Smooth muscle cell (in vitro differentiated cells): Measurements from ENCODE around the gene HIVEP2. TPM values are rescaled to one million over a fixed set of nuclear protein-coding genes. Genes with fewer than 3 reads are reported as not detected.

ENCODE experiments used
- DNase-seq: peaks from one replicate; lab custom pipeline; 2025; ENCODE audit not compliant: unreplicated experiment; lab: John Stamatoyannopoulos, UW
- H2AFZ ChIP-seq: fragments of 200-600 bp; sonication (generic); 2 replicates; pipeline ENCODE4 v1.6.0; 2016; ENCODE audit warnings: antibody characterized with exemption, low read depth, mild to moderate bottlenecking
- H3F3A ChIP-seq: fragments of 200-600 bp; sonication (generic); 2 replicates; pipeline ENCODE4 v1.6.0; 2017; ENCODE audit warnings: antibody characterized with exemption, low read depth
- H3K27ac ChIP-seq: fragments of 200-600 bp; sonication (generic); 2 replicates; pipeline ENCODE4 v1.5.1; 2016; ENCODE audit warnings: low read depth, mild to moderate bottlenecking
- H3K27me3 ChIP-seq: fragments of 200-600 bp; sonication (generic); 2 replicates; pipeline ENCODE4 v1.6.1; 2016; ENCODE audit warnings: low read depth, mild to moderate bottlenecking
- H3K36me3 ChIP-seq: fragments of 200-600 bp; sonication (generic); 2 replicates; pipeline ENCODE4 v1.5.1; 2016; ENCODE audit warnings: low read depth
- H3K4me1 ChIP-seq: fragments of 200-600 bp; sonication (generic); 2 replicates; pipeline ENCODE4 v1.5.1; 2016; ENCODE audit warnings: low read depth
- H3K4me2 ChIP-seq: fragments of 200-600 bp; sonication (generic); 2 replicates; pipeline ENCODE4 v1.6.0; 2016; ENCODE audit warnings: mild to moderate bottlenecking
- H3K4me3 ChIP-seq: fragments of 200-600 bp; sonication (generic); 2 replicates; pipeline ENCODE4 v1.5.1; 2016; ENCODE audit warnings: mild to moderate bottlenecking
- H3K79me2 ChIP-seq: fragments of 200-600 bp; sonication (generic); 2 replicates; pipeline ENCODE4 v1.6.0; 2016; ENCODE audit warnings: low read depth, mild to moderate bottlenecking
- H3K9ac ChIP-seq: fragments of 200-600 bp; sonication (generic); 2 replicates; pipeline ENCODE4 v1.6.0; 2016; ENCODE audit warnings: low read depth
- H3K9me3 ChIP-seq: fragments of 200-600 bp; sonication (generic); replicated peaks from 2 replicates; pipeline ENCODE4 v1.5.1; 2016; ENCODE audit warnings: low read depth
- H4K20me1 ChIP-seq: fragments of 200-600 bp; sonication (generic); 2 replicates; pipeline ENCODE4 v1.6.0; 2016; ENCODE audit warnings: low read depth
- WGBS: methylation state at CpG from one replicate; pipeline ENCODE4 v1.1.7; 2016; ENCODE audit warnings: low lambda C conversion rate; 5-methylcytosine and 5-hydroxymethylcytosine counted together
- polyA plus RNA-seq: library from polyadenylated mRNA; unstranded; fragments of >200 nt; fragmentation: Nextera tagmentation; extraction: Ambion mirVana; gene quantifications from 2 replicates; pipeline ENCODE4 v1.2.1, GENCODE V29; 2016
- total RNA-seq: library from RNA; depleted of rRNA; stranded (reverse); fragments of >200 nt; gene quantifications from 2 replicates; pipeline ENCODE4 v1.2.3, GENCODE V29; 2014
- TF ChIP-seq, protein P1 (sequence below): fragments of 200-600 bp; sonication (generic); IDR thresholded peaks from 2 replicates; pipeline ENCODE4 v1.5.1; 2017; ENCODE audit warnings: borderline replicate concordance, mild to moderate bottlenecking, antibody characterized with exemption; ENCODE audit not compliant: insufficient read depth, poor library complexity, severe bottlenecking

The HIVEP2 gene
- total and polyA plus RNA-seq, 2 experiments from 2014 or later: 3.2 to 12.5 TPM

DNA sequence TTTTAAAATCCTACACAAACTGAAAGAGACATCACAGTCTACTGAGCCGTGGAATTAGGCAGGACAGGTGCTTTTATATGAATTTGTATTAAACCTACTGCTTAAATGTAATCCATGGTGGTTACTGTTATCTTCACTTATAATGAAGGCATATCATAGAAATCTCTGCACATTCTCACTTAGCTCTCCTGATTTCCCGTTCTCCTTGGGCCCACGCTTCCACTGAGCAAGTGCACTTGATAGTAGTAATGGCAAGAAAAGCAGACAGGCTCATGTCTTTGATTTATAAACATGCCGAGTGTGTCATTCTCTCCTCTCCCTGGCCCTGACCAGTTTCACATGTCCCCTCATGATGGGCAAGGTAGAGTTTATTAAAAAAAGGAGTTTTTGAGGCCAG is 186.3 kb downstream of the HIVEP2 start:
- Histone ChIP-seq H3K4me2 (no peak overlapping the region), H3K79me2 (no peaks in the 10 kb centered on the region), H3K9me3 (no peaks in the 10 kb centered on the region), H3K4me3 (no peak overlapping the region), H3K9ac (no peak overlapping the region), H3K36me3 (peaks cover 17% of the 10 kb centered on the region), H3K27ac (no peak overlapping the region), H3F3A (no peaks in the 10 kb centered on the region), H4K20me1 (no peaks in the 10 kb centered on the region), H3K27me3 (no peaks in the 10 kb centered on the region), H2AFZ (no peak overlapping the region), H3K4me1 (no peaks in the 10 kb centered on the region)
- no peak for DNase-seq
- WGBS: 88% methylated on average over 4 of the region's 4 CpGs
- TF ChIP-seq, protein P1, sequence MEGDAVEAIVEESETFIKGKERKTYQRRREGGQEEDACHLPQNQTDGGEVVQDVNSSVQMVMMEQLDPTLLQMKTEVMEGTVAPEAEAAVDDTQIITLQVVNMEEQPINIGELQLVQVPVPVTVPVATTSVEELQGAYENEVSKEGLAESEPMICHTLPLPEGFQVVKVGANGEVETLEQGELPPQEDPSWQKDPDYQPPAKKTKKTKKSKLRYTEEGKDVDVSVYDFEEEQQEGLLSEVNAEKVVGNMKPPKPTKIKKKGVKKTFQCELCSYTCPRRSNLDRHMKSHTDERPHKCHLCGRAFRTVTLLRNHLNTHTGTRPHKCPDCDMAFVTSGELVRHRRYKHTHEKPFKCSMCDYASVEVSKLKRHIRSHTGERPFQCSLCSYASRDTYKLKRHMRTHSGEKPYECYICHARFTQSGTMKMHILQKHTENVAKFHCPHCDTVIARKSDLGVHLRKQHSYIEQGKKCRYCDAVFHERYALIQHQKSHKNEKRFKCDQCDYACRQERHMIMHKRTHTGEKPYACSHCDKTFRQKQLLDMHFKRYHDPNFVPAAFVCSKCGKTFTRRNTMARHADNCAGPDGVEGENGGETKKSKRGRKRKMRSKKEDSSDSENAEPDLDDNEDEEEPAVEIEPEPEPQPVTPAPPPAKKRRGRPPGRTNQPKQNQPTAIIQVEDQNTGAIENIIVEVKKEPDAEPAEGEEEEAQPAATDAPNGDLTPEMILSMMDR: no peak

DNA sequence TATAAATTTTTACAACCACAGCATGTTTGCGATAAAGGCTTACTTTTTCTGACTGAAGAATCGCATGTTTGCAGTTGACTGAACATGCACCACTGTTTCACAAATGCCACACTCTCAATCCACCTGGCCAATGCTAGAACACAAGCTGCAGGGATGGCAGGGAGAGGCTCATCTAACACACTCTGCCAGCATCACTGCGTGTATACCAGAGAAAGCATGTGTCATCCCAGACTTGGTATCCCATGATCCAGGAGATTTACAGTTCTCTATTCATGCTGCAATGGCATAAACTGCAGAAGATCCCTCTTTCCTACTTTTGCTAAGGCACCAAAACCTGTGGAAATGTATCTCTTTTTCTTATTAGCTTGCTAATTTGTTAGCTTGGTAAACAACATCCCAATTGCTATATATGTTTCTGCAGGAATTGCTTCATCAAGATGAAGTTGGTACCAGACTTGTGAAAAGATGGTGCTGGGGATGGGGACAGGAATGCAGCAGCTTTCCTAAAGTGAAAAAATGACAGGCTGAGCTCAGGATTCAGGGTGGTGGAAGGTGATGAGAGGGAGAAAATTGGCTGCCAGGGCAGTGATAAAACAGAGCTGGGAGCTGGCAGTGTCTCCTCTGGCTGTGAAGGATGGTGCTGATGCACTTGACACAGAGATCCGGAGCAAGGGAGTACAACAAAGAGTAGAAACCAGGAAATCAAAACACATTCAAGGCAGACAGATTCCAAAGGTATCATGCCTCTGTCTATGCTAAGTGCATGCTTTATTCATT is 186.9 kb downstream of the HIVEP2 start:
- Histone ChIP-seq H3K4me2 (no peak overlapping the region), H3K4me3 (no peak overlapping the region), H3K9me3 (no peaks in the 10 kb centered on the region), H2AFZ (no peak overlapping the region), H3K27me3 (no peaks in the 10 kb centered on the region), H3K79me2 (no peaks in the 10 kb centered on the region), H3K4me1 (no peaks in the 10 kb centered on the region), H3K9ac (no peak overlapping the region), H3F3A (no peaks in the 10 kb centered on the region), H3K36me3 (peaks cover 18% of the 10 kb centered on the region), H3K27ac (no peak overlapping the region), H4K20me1 (no peaks in the 10 kb centered on the region)
- 93% methylated on average over 4 of the region's 4 CpGs for WGBS
- TF ChIP-seq, protein P1: no peak
- no peak for DNase-seq

DNA sequence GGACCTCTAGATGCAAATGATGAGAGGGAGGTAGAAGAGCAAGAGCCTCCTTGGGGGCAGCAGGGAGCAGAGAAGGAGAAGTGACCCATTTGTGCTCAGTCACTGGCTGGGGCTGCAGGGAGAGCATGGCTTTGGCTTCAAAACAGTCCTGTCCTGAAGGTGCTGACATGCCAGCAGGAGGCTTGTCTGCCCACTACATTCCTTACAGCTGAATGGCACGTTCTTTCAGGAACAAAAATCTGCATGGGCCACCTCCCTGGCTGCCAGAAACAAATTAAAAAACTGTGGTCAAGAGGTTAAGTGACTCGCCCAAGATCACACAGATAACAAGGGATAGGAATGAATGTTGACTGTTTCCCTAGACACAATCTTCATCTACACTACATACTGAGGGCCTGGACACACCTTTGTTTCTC is 188.8 kb downstream of the HIVEP2 start:
- Histone ChIP-seq H3K27ac (no peak overlapping the region), H3K9me3 (no peaks in the 10 kb centered on the region), H2AFZ (no peak overlapping the region), H3K36me3 (peaks cover 21% of the 10 kb centered on the region), H3K4me3 (no peak overlapping the region), H4K20me1 (no peaks in the 10 kb centered on the region), H3K4me2 (no peak overlapping the region), H3K4me1 (no peaks in the 10 kb centered on the region), H3F3A (no peaks in the 10 kb centered on the region), H3K79me2 (no peaks in the 10 kb centered on the region), H3K9ac (no peak overlapping the region), H3K27me3 (no peaks in the 10 kb centered on the region)
- TF ChIP-seq, protein P1: no peak
- no peak for DNase-seq
- 57% methylated on average over 2 of the region's 2 CpGs for WGBS

DNA sequence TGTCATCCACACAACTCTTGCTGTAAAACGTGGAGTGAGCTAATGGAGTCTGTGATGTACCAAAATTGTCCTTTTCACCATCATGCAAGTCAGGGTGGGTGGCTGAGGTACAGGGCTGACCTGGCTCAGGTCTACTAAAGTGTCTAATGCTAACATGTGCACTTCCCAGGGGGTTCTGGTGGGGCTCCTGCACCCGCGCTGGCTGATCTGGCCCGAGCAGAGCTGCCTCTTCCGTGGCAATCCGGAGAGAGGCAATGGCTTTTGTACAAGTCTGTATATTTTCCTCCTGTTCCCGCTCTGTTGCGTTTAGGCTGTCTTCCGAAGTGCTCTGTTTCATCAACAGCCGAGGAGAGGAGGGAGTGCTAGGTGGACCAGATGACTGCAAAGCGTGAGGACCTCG is 191.8 kb downstream of the HIVEP2 start:
- no peak overlapping the region for H2AFZ ChIP-seq
- TF ChIP-seq, protein P1: no peak
- no peak overlapping the region for H3K4me2 ChIP-seq
- no peaks in the 10 kb centered on the region for H3K4me1 ChIP-seq
- H3K36me3 ChIP-seq: peaks cover 8% of the 10 kb centered on the region
- H3K27ac ChIP-seq: no peak overlapping the region
- 97% methylated on average over 12 of the region's 12 CpGs for WGBS
- no peak overlapping the region for H3K4me3 ChIP-seq
- H4K20me1 ChIP-seq: no peaks in the 10 kb centered on the region
- H3F3A ChIP-seq: no peaks in the 10 kb centered on the region
- no peaks in the 10 kb centered on the region for H3K9me3 ChIP-seq
- no peaks in the 10 kb centered on the region for H3K27me3 ChIP-seq
- H3K79me2 ChIP-seq: no peaks in the 10 kb centered on the region
- no peak overlapping the region for H3K9ac ChIP-seq
- DNase-seq: no peak
